Vagina (tissue), 2 donors: ENCODE measurements around the gene SMARCAL1. TPM values are rescaled to one million over a fixed set of nuclear protein-coding genes. Genes with fewer than 3 reads are reported as not detected.

Source experiments
- DNase-seq, 2 donors: peaks; one replicate each; pipeline ENCODE4 v3.0.0-alpha.2; 2017; ENCODE audit errors: extremely low spot score in 2 of 2
- H3K27ac ChIP-seq: fragments of 200-600 bp; sonication (generic); one replicate; pipeline ENCODE4 v1.5.1; 2019
- H3K27me3 ChIP-seq: fragments of 200-600 bp; sonication (generic); one replicate; pipeline ENCODE4 v1.5.1; 2019
- H3K36me3 ChIP-seq, 2 donors: fragments of 200-600 bp; sonication (generic); one replicate each; pipeline ENCODE4 v1.5.1; 2017 to 2019
- H3K4me1 ChIP-seq: fragments of 200-600 bp; sonication (generic); one replicate; pipeline ENCODE4 v1.5.1; 2019
- H3K4me3 ChIP-seq, 2 donors: fragments of 200-600 bp; sonication (generic); 1 replicate in 1 of 2; 2 replicates in 1 of 2; pipeline ENCODE4 v1.5.1; 2016 to 2019
- H3K9me3 ChIP-seq: fragments of 200-600 bp; sonication (generic); one replicate; pipeline ENCODE4 v1.5.1; 2019
- POLR2A ChIP-seq, 2 donors: fragments of 450-650 bp; IDR thresholded peaks; one replicate each; pipeline ENCODE4 v1.6.1; 2017; ENCODE audit warnings: antibody characterized with exemption in 2 of 2, mild to moderate bottlenecking in 2 of 2, moderate library complexity in 2 of 2
- POLR2AphosphoS5 ChIP-seq, 2 donors: sonication (generic); formaldehyde crosslinking; IDR thresholded peaks; one replicate each; pipeline ENCODE4 v1.9.0; 2017; ENCODE audit warnings: antibody characterized with exemption in 2 of 2, mild to moderate bottlenecking in 2 of 2, low read depth in 1 of 2; ENCODE audit not compliant: insufficient read depth in 1 of 2
- intact Hi-C: fragments of 100-400 bp; cut with DNase I; formaldehyde crosslinking; loops from one replicate; pipeline ENCODE4 v1.15.1; 2023
- total RNA-seq: library from RNA; depleted of rRNA; stranded (reverse); fragments of >200 nt; gene quantifications from one replicate; pipeline ENCODE4 v1.2.3, GENCODE V29; 2016
- TF ChIP-seq, protein P1 (sequence below), 3 experiments: fragments of 450-650 bp in 2 of 3; fragments of 200-600 bp in 1 of 3; sonication (generic) in 1 of 3; IDR thresholded peaks; one replicate each; pipeline ENCODE4 v1.5.1; 2017 to 2019; ENCODE audit warnings: antibody characterized with exemption in 3 of 3, mild to moderate bottlenecking in 2 of 3, moderate library complexity in 2 of 3

Gene SMARCAL1
- total RNA-seq, 1 donor from 2014 or later = 36.1 TPM

DNA sequence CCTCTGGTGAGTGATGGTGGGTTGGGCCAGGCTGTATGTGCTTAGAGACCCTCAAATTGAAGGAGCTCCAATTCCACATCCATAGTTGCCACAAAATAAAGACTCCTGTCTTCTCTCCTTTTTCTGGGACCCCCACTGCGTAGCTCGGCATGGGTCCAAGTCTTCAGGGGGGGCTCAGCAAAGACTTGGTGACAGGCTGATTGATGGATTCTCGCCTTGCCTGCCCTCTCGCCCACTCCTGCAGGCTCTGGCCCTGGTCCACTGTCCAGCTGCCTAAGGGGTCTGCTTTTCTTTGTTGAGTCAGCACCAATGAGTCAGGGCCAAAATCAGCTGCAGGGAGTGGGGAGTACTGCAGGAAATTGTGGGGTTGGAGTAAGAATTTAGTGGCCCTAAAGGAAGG is 107.8 kb downstream of the SMARCAL1 start:
- Histone ChIP-seq H3K36me3 (no peaks in the 10 kb centered on the region), H3K9me3 (no peaks in the 10 kb centered on the region), H3K4me1 (no peaks in the 10 kb centered on the region), H3K27me3 (no peaks in the 10 kb centered on the region), H3K4me3 (no peak overlapping the region), H3K27ac (no peak overlapping the region)
- TF ChIP-seq POLR2AphosphoS5 (IDR thresholded peaks at IDR 0.05; ENCODE audit: insufficient read depth in 1 of 2, low read depth in 1 of 2) (no peak), POLR2A (IDR thresholded peaks at IDR 0.05) (no peak)
- TF ChIP-seq, protein P1, sequence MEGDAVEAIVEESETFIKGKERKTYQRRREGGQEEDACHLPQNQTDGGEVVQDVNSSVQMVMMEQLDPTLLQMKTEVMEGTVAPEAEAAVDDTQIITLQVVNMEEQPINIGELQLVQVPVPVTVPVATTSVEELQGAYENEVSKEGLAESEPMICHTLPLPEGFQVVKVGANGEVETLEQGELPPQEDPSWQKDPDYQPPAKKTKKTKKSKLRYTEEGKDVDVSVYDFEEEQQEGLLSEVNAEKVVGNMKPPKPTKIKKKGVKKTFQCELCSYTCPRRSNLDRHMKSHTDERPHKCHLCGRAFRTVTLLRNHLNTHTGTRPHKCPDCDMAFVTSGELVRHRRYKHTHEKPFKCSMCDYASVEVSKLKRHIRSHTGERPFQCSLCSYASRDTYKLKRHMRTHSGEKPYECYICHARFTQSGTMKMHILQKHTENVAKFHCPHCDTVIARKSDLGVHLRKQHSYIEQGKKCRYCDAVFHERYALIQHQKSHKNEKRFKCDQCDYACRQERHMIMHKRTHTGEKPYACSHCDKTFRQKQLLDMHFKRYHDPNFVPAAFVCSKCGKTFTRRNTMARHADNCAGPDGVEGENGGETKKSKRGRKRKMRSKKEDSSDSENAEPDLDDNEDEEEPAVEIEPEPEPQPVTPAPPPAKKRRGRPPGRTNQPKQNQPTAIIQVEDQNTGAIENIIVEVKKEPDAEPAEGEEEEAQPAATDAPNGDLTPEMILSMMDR (IDR thresholded peaks at IDR 0.05) = no peak
- no peak for DNase-seq
- intact Hi-C loops = no loop called here

DNA sequence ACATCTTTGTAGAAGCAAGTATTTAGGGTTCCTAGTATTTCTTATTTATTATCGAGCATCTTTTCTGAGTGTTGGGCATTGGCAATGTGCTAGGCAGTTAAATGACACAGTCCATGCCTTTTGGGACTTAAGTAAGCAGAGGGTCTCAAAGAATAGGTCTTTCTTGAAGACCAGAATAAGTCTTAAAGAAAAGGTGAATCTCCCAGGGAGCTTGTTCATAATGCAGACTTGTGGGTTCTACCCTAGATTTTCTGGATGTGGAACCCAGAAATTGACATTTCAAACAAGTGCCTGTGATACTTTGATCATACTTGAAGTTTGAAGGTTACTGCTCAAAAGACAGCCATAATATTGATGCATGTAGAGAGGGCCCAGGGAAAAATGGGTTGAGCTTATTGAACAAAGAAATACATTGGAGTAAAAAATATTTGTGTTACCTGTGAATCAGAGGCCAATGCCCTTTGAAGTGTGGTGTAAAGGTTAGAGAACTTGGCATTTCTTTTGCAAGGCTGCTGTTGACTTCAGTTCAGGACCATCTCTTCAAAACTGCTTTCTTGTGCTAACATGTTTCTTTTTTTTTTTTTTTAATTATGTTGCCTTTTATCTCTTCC is 110.7 kb downstream of the SMARCAL1 start:
- Histone ChIP-seq H3K4me3 (no peak overlapping the region), H3K4me1 (no peaks in the 10 kb centered on the region), H3K36me3 (no peaks in the 10 kb centered on the region), H3K27me3 (no peaks in the 10 kb centered on the region), H3K9me3 (no peaks in the 10 kb centered on the region), H3K27ac (no peak overlapping the region)
- no peak for TF ChIP-seq POLR2A (IDR thresholded peaks at IDR 0.05)
- TF ChIP-seq POLR2AphosphoS5 (IDR thresholded peaks at IDR 0.05; ENCODE audit: insufficient read depth in 1 of 2, low read depth in 1 of 2) = no peak
- TF ChIP-seq, protein P1 (IDR thresholded peaks at IDR 0.05) = no peak
- DNase-seq = no peak
- intact Hi-C loops = no loop called here

- Histone ChIP-seq H3K27me3 (no peaks in the 10 kb centered on the region), H3K27ac (no peak overlapping the region), H3K4me3 (no peak overlapping the region), H3K36me3 (no peaks in the 10 kb centered on the region), H3K9me3 (no peaks in the 10 kb centered on the region), H3K4me1 (no peaks in the 10 kb centered on the region)
- DNase-seq = no peak
- no peak for TF ChIP-seq POLR2A (IDR thresholded peaks at IDR 0.05)
- TF ChIP-seq, protein P1 (IDR thresholded peaks at IDR 0.05) = no peak
- intact Hi-C loops = no loop called here
Measured at GRCh38 chr2:216525972-216526371, 113.7 kb downstream of the SMARCAL1 start.

- Histone ChIP-seq H3K9me3 (no peaks in the 10 kb centered on the region), H3K27ac (no peak overlapping the region), H3K27me3 (no peaks in the 10 kb centered on the region), H3K36me3 (no peaks in the 10 kb centered on the region), H3K4me1 (no peaks in the 10 kb centered on the region), H3K4me3 (no peak overlapping the region)
- DNase-seq = no peak
- no peak for TF ChIP-seq POLR2AphosphoS5 (IDR thresholded peaks at IDR 0.05; ENCODE audit: insufficient read depth in 1 of 2, low read depth in 1 of 2)
- intact Hi-C loops = no loop called here
Measured at GRCh38 chr2:216526939-216527338, 114.7 kb downstream of the SMARCAL1 start.

GRCh38 chr2:216527600-216527999 is 115.3 kb downstream of the SMARCAL1 start:
- intact Hi-C loops = no loop called here

More at GRCh38 chr2:216527600-216527999, 115.3 kb downstream of the SMARCAL1 start:
- TF ChIP-seq POLR2AphosphoS5 (IDR thresholded peaks at IDR 0.05; ENCODE audit: insufficient read depth in 1 of 2, low read depth in 1 of 2) (no peak), POLR2A (IDR thresholded peaks at IDR 0.05) (no peak)
- TF ChIP-seq, protein P1 (IDR thresholded peaks at IDR 0.05) = no peak
- Histone ChIP-seq H3K36me3 (no peaks in the 10 kb centered on the region), H3K27me3 (no peaks in the 10 kb centered on the region), H3K4me3 (no peak overlapping the region), H3K9me3 (no peaks in the 10 kb centered on the region), H3K4me1 (no peaks in the 10 kb centered on the region), H3K27ac (no peak overlapping the region)
- DNase-seq = no peak
